NB4 (cell line): Measurements from ENCODE around the gene PDZD2.

Experiments
- MYC ChIP-seq: IDR thresholded peaks from 2 replicates; pipeline ENCODE4 v1.6.1; 2011; ENCODE audit warnings: low read depth, low read length
- TF ChIP-seq, protein P1 (sequence below): IDR thresholded peaks from one replicate; pipeline ENCODE4 v1.5.1; 2012; ENCODE audit warnings: low read depth, low read length

DNA sequence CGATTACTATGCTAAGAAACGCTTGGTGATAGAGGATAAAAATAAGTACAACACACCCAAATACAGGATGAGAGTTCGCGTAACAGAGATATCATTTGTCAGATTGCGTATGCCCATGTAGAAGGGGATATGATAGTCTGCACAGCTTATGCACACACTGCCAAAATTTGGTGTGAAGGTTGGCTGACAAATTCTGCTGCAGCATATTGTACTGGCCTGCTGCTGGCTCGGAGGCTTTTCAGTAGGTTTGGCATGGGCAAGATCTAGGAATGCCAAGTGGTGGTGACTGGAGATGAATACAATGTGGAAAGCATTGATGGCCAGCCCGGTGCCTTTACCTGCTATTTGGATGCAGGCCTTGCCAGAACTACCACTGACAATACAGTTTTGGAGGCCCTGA, 208.4 kb downstream of the PDZD2 start:
- TF ChIP-seq, protein P1, sequence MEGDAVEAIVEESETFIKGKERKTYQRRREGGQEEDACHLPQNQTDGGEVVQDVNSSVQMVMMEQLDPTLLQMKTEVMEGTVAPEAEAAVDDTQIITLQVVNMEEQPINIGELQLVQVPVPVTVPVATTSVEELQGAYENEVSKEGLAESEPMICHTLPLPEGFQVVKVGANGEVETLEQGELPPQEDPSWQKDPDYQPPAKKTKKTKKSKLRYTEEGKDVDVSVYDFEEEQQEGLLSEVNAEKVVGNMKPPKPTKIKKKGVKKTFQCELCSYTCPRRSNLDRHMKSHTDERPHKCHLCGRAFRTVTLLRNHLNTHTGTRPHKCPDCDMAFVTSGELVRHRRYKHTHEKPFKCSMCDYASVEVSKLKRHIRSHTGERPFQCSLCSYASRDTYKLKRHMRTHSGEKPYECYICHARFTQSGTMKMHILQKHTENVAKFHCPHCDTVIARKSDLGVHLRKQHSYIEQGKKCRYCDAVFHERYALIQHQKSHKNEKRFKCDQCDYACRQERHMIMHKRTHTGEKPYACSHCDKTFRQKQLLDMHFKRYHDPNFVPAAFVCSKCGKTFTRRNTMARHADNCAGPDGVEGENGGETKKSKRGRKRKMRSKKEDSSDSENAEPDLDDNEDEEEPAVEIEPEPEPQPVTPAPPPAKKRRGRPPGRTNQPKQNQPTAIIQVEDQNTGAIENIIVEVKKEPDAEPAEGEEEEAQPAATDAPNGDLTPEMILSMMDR, result no peak
- TF ChIP-seq MYC, result no peak
